Glutamatergic neuron (in vitro differentiated cells): ENCODE data around the gene NFATC2IP. TPM values are rescaled to one million over a fixed set of nuclear protein-coding genes. Genes with fewer than 3 reads are reported as not detected.

Experiments used
- DNase-seq: peaks from one replicate; pipeline ENCODE4 v3.0.0; 2022
- H3K27ac Mint-ChIP-seq: one replicate; pipeline ENCODE4 v1.8.0; 2020; ENCODE audit warnings: mild to moderate bottlenecking, mixed read lengths, inconsistent platforms; ENCODE audit not compliant: unreplicated experiment
- H3K27me3 Mint-ChIP-seq: one replicate; pipeline ENCODE4 v1.8.0; 2020; ENCODE audit warnings: mild to moderate bottlenecking, moderate library complexity, mixed read lengths, inconsistent platforms; ENCODE audit not compliant: unreplicated experiment
- H3K36me3 Mint-ChIP-seq: one replicate; pipeline ENCODE4 v1.8.0; 2020; ENCODE audit warnings: mild to moderate bottlenecking, mixed read lengths, inconsistent platforms; ENCODE audit not compliant: unreplicated experiment
- H3K4me1 Mint-ChIP-seq: one replicate; pipeline ENCODE4 v1.8.0; 2020; ENCODE audit warnings: mild to moderate bottlenecking, low read depth, mixed read lengths, inconsistent platforms; ENCODE audit not compliant: unreplicated experiment
- H3K4me3 Mint-ChIP-seq: one replicate; pipeline ENCODE4 v1.8.0; 2020; ENCODE audit warnings: mild to moderate bottlenecking, mixed read lengths, inconsistent platforms; ENCODE audit not compliant: unreplicated experiment
- H3K9me3 Mint-ChIP-seq: one replicate; pipeline ENCODE4 v1.8.0; 2020; ENCODE audit warnings: mild to moderate bottlenecking, moderate library complexity, mixed read lengths, inconsistent platforms; ENCODE audit not compliant: unreplicated experiment
- total RNA-seq: library from RNA; stranded (reverse); fragmentation: NEBNext Ultra II Directional; extraction: Animal tissue kit (Norgen Biotek cat#: 25700); gene quantifications from one replicate; pipeline ENCODE4 v1.2.1, GENCODE V29; 2021; ENCODE audit not compliant: unreplicated experiment
- TF ChIP-seq, protein P1 (sequence below): fragments of 200-600 bp; sonication (generic); IDR thresholded peaks from one replicate; pipeline ENCODE4 v1.5.0; 2021; ENCODE audit not compliant: partially characterized antibody, unreplicated experiment

Gene NFATC2IP
- total RNA-seq, 1 donor from 2014 or later: 59.6 TPM

GRCh38 chr16:28933171-28933570 lies 17.6 kb upstream of the NFATC2IP start:
- H3K4me3 Mint-ChIP-seq: no peak overlapping the region
- TF ChIP-seq, protein P1, sequence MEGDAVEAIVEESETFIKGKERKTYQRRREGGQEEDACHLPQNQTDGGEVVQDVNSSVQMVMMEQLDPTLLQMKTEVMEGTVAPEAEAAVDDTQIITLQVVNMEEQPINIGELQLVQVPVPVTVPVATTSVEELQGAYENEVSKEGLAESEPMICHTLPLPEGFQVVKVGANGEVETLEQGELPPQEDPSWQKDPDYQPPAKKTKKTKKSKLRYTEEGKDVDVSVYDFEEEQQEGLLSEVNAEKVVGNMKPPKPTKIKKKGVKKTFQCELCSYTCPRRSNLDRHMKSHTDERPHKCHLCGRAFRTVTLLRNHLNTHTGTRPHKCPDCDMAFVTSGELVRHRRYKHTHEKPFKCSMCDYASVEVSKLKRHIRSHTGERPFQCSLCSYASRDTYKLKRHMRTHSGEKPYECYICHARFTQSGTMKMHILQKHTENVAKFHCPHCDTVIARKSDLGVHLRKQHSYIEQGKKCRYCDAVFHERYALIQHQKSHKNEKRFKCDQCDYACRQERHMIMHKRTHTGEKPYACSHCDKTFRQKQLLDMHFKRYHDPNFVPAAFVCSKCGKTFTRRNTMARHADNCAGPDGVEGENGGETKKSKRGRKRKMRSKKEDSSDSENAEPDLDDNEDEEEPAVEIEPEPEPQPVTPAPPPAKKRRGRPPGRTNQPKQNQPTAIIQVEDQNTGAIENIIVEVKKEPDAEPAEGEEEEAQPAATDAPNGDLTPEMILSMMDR: no peak
- DNase-seq: no peak
- H3K4me1 Mint-ChIP-seq: peaks cover 9% of the 10 kb centered on the region
- no peaks in the 10 kb centered on the region for H3K36me3 Mint-ChIP-seq
- peaks cover 3% of the 10 kb centered on the region for H3K9me3 Mint-ChIP-seq
- peaks cover 5% of the 10 kb centered on the region for H3K27me3 Mint-ChIP-seq
- no peak overlapping the region for H3K27ac Mint-ChIP-seq

- H3K4me1 Mint-ChIP-seq: peaks cover 9% of the 10 kb centered on the region
- peaks cover 7% of the 10 kb centered on the region for H3K27me3 Mint-ChIP-seq
- TF ChIP-seq, protein P1: no peak
- no peaks in the 10 kb centered on the region for H3K36me3 Mint-ChIP-seq
- H3K4me3 Mint-ChIP-seq: no peak overlapping the region
- peaks cover 3% of the 10 kb centered on the region for H3K9me3 Mint-ChIP-seq
- no peak overlapping the region for H3K27ac Mint-ChIP-seq
- no peak for DNase-seq
Measured at GRCh38 chr16:28935346-28935745, 15.4 kb upstream of the NFATC2IP start.

- H3K4me1 Mint-ChIP-seq: peaks cover 3% of the 10 kb centered on the region
- peaks cover 7% of the 10 kb centered on the region for H3K27me3 Mint-ChIP-seq
- H3K27ac Mint-ChIP-seq: no peak overlapping the region
- peaks cover 3% of the 10 kb centered on the region for H3K9me3 Mint-ChIP-seq
- no peak overlapping the region for H3K4me3 Mint-ChIP-seq
- TF ChIP-seq, protein P1: no peak
- no peaks in the 10 kb centered on the region for H3K36me3 Mint-ChIP-seq
- peak; percentile 43 for DNase-seq
Measured at GRCh38 chr16:28935924-28936783, 14.6 kb upstream of the NFATC2IP start.

DNA sequence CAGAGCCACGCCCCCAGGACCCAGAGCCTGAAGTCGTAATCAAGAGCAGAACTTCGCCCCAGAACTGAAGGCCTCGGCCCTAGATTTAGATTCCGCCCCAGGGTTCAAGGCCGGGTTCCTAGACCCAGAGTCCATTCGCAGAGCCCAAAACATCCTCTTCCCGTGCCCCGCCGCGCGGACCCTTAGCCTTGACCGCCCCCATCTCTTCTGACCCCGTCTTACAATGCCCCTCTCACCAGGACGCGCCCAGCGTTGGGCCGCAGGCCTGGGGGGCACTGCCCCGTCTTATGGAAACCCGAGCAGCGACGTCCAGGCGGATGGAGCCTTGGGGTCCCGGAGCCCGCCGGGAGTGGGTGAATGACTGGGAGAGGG lies 14.0 kb upstream of the NFATC2IP start:
- Mint-ChIP-seq H3K27me3 (peaks cover 7% of the 10 kb centered on the region), H3K9me3 (peaks cover 3% of the 10 kb centered on the region), H3K27ac (no peak overlapping the region), H3K36me3 (no peaks in the 10 kb centered on the region), H3K4me1 (peaks cover 3% of the 10 kb centered on the region), H3K4me3 (no peak overlapping the region)
- TF ChIP-seq, protein P1: no peak
- DNase-seq: no peak

- peaks cover 3% of the 10 kb centered on the region for H3K9me3 Mint-ChIP-seq
- H3K4me3 Mint-ChIP-seq: no peak overlapping the region
- peaks cover 3% of the 10 kb centered on the region for H3K4me1 Mint-ChIP-seq
- peaks cover 7% of the 10 kb centered on the region for H3K27me3 Mint-ChIP-seq
- TF ChIP-seq, protein P1: no peak
- DNase-seq: no peak
- H3K27ac Mint-ChIP-seq: no peak overlapping the region
- H3K36me3 Mint-ChIP-seq: no peaks in the 10 kb centered on the region
Measured at GRCh38 chr16:28937222-28937876, 13.4 kb upstream of the NFATC2IP start.
